GM03348 (cell line): ENCODE measurements around the gene MILR1.

Experiments
- DNase-seq: peaks from one replicate; pipeline ENCODE4 v3.0.0; 2012; ENCODE audit warnings: low spot score

Gene MILR1

GRCh38 chr17:64503341-64503740 is 54.4 kb downstream of the MILR1 start:
- no peak for DNase-seq

GRCh38 chr17:64503821-64504768 is 55.2 kb downstream of the MILR1 start:
- DNase-seq: no peak

- DNase-seq: no peak
Measured at GRCh38 chr17:64504769-64505339, 55.9 kb downstream of the MILR1 start.

- DNase-seq: peak; percentile 91
Measured at GRCh38 chr17:64505340-64506200, 56.7 kb downstream of the MILR1 start.

DNA sequence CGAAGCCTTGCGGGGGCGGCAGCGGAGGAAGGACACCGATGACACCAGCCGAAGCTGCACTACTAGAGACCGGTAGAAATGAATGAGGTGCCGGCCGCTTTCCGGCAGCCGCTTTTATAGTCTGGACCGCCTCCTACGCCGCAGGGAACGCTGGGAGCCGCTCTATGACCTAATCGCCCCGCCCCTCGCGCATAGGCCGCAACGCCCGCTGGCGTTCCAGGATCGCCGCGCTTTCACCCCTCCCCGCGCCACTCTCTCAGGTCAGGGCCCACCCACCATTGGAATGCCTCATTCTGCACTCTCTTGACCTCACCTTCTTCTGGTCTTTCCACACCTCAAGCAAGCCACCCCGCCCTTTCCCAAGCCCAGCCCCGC is 57.3 kb downstream of the MILR1 start, which contains the start of gene DDX5:
DDX5 (minus strand) TSS at position 89 of the 375 bp plus-strand sequence. CDS start 170 bp downstream, outside the sequence.
- DNase-seq: peak; percentile 95

GRCh38 chr17:64506576-64507412 is 57.9 kb downstream of the MILR1 start, which contains the start of gene CEP95:
Gene CEP95 (plus strand): TSS chr17:64506977. CDS start chr17:64507098, 121 bp downstream.
- peak; percentile 94 for DNase-seq

- peak; percentile 68 for DNase-seq
Measured at GRCh38 chr17:64507413-64507782, 58.5 kb downstream of the MILR1 start.

- DNase-seq: no peak
Measured at GRCh38 chr17:64508683-64509082, 59.8 kb downstream of the MILR1 start.

DNA sequence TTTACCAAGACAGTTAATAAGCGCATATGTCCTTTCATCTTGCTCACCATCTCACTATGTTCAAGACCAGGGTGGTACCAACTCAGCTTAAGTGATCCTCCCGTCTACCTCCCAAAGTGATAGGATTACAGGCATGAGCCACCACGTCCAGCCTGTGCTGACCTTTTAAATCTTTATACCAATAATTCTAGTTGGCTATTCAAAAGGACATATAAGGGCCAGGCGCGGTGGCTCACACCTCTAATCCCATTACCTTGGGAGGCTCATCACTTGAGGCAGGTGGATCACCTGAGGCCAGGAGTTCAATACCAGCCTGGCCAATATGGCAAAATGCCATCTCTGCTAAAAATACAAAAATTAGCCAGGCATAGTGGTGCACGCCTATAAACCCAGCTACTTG is 60.3 kb downstream of the MILR1 start:
- DNase-seq: no peak

DNA sequence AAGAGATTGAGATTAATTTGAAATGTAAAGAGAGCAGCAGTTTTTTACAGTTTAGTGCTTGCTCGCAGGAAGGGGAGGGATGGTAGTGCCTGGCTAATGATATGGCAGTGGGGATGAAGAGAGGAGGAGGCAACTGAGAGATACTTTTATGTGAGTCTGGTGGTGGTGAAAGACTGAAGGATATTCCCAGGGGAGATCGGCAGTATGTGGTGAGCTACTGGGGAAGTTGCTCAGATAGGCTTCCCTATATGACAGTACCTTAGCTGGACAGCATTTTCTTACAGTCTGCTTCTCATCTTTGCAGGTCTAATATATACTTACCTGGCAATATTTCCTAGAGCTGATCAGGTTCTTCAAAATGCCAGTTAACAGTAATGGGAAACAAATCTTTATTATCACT is 66.5 kb downstream of the MILR1 start:
- no peak for DNase-seq

- no peak for DNase-seq
Measured at GRCh38 chr17:64515829-64516228, 66.9 kb downstream of the MILR1 start.
